WTC11 (cell line): ENCODE data around the gene MAX.

Experiments
- CREB1 ChIP-seq: sonication (generic); formaldehyde crosslinking; IDR thresholded peaks from 2 replicates; pipeline ENCODE4 v1.8.0; 2023; ENCODE audit warnings: mild to moderate bottlenecking, missing genetic modification reagents
- CTCF ChIP-seq: fragments of 200-600 bp; IDR thresholded peaks from 2 replicates; pipeline ENCODE4 v1.8.0; 2022; ENCODE audit warnings: antibody characterized with exemption
- IRF1 ChIP-seq: sonication (generic); formaldehyde crosslinking; IDR thresholded peaks from 2 replicates; pipeline ENCODE4 v1.8.0; 2023; ENCODE audit warnings: missing genetic modification reagents
- NR2C2 ChIP-seq: sonication (generic); formaldehyde crosslinking; IDR thresholded peaks from 2 replicates; pipeline ENCODE4 v1.8.0; 2022; ENCODE audit warnings: mild to moderate bottlenecking, missing genetic modification reagents
- USF1 ChIP-seq: sonication (generic); formaldehyde crosslinking; IDR thresholded peaks from 2 replicates; pipeline ENCODE4 v1.8.0; 2022; ENCODE audit warnings: mild to moderate bottlenecking, missing genetic modification reagents
- ZNF281 ChIP-seq: sonication (generic); formaldehyde crosslinking; IDR thresholded peaks from 2 replicates; pipeline ENCODE4 v1.8.0; 2023; ENCODE audit warnings: mild to moderate bottlenecking, missing genetic modification reagents

- TF ChIP-seq CTCF, result no peak
- no peak for TF ChIP-seq NR2C2
- no peak for TF ChIP-seq IRF1 (CRISPR knock-in tag)
- TF ChIP-seq ZNF281 (CRISPR knock-in tag), result no peak
- no peak for TF ChIP-seq USF1 (CRISPR knock-in tag)
- TF ChIP-seq CREB1 (CRISPR knock-in tag), result no peak
Observed at GRCh38 chr14:65045709-65046108, 56.6 kb downstream of the MAX start.
